Measurements from ENCODE around the gene SHISA6. TPM values are rescaled to one million over a fixed set of nuclear protein-coding genes. Genes with fewer than 3 reads are reported as not detected.

SHISA6 gene
- total RNA-seq, 1 donor from 2014 or later = not detected

DNA sequence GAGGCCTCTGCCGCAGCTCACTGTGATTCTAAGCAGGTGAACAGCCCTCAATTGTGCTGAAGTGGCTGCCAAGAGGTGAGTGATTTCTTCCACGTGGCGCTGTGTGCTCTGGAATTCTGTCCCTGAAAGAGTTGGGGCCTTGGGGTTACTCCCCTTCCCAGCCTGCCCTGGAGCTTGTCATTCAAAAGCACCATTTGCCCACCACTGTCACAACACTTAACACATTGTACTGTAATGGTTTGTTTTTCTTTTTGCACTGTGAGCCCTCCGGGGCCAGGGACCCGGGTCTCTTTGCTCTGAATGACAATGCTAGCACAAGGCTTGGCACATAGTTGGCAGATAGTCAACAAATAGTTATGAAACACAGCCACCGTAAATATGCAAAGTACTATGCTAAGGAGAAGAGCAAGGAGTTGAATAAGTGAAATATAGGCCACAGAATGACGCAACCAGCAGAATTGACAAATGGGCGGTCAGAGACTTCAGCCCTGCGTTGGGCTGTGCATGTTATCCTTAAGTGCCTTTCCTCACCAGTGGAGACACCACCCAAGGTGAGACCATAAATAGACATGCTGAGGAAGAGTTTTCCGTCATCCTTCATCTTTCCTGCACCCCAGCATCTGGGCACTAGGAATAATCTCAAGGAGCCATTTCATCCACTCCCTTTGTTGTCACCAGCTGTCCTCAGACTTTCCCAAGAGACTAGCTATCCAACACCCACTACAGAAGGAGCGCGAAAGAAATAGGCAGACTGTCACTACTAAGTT is 245.3 kb downstream of the SHISA6 start:
- Mint-ChIP-seq H3K27ac (ENCODE audit: unreplicated experiment) (no peak overlapping the region), H3K4me1 (ENCODE audit: unreplicated experiment) (no peaks in the 10 kb centered on the region), H3K36me3 (ENCODE audit: unreplicated experiment) (no peaks in the 10 kb centered on the region), H3K9me3 (ENCODE audit: unreplicated experiment) (peaks cover 21% of the 10 kb centered on the region), H3K4me3 (ENCODE audit: unreplicated experiment) (no peak overlapping the region), H3K27me3 (ENCODE audit: unreplicated experiment) (no peaks in the 10 kb centered on the region)
- no peak for TF ChIP-seq CTCF (IDR thresholded peaks at IDR 0.05)
- DNase-seq (ENCODE audit: extremely low spot score, unreplicated experiment) = peak; percentile 57

DNA sequence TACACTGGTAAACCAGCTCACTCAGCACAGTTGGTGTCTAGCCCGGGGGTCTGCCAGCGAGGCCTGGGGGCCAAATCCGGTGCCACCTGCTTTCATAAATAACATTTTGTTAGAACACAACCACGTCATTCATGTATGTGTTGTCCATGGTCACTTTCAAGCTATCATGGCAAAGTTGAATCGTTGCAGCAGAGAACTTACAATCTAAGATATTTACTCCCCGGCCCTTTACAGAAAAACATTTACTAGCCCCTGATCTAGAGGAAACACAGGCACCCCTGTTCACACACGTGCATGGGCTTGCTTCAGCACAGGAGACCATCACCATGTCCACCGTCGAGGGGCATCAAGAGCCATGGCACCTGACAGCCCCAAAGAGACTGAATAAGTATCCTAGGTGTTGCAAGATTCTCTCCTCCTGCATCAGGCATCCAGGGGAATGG is 245.9 kb downstream of the SHISA6 start:
- DNase-seq (ENCODE audit: extremely low spot score, unreplicated experiment) = peak; percentile 81
- Mint-ChIP-seq H3K4me3 (ENCODE audit: unreplicated experiment) (no peak overlapping the region), H3K27ac (ENCODE audit: unreplicated experiment) (no peak overlapping the region), H3K9me3 (ENCODE audit: unreplicated experiment) (peaks cover 21% of the 10 kb centered on the region), H3K36me3 (ENCODE audit: unreplicated experiment) (no peaks in the 10 kb centered on the region), H3K4me1 (ENCODE audit: unreplicated experiment) (no peaks in the 10 kb centered on the region), H3K27me3 (ENCODE audit: unreplicated experiment) (no peaks in the 10 kb centered on the region)
- no peak for TF ChIP-seq CTCF (IDR thresholded peaks at IDR 0.05)

DNA sequence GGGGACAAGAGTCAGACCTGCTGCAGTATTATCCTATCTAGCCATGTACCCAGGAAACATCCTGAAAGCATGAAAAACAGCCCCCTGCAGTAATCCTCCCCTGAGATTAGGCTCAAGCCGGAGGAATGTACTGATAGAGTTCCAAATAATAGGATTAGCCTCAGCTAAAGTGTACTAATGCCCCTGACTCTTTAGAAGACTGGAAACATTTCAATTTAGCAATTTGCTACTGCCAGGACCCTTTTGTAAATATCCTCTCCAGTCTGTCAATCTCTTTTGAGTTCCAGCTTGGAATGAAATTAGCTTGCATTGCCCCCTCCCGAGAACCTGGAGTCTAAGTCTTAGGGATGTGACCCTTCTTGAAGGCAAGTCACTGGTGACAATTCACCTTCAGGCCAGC is 246.5 kb downstream of the SHISA6 start:
- Mint-ChIP-seq H3K4me3 (ENCODE audit: unreplicated experiment) (no peak overlapping the region), H3K4me1 (ENCODE audit: unreplicated experiment) (no peaks in the 10 kb centered on the region), H3K9me3 (ENCODE audit: unreplicated experiment) (peaks cover 22% of the 10 kb centered on the region), H3K27ac (ENCODE audit: unreplicated experiment) (no peak overlapping the region), H3K36me3 (ENCODE audit: unreplicated experiment) (no peaks in the 10 kb centered on the region), H3K27me3 (ENCODE audit: unreplicated experiment) (no peaks in the 10 kb centered on the region)
- no peak for TF ChIP-seq CTCF (IDR thresholded peaks at IDR 0.05)
- DNase-seq (ENCODE audit: extremely low spot score, unreplicated experiment) = peak; percentile 11

GRCh38 chr17:11488407-11488806 is 247.4 kb downstream of the SHISA6 start:
- Mint-ChIP-seq H3K27ac (ENCODE audit: unreplicated experiment) (no peak overlapping the region), H3K4me3 (ENCODE audit: unreplicated experiment) (no peak overlapping the region), H3K9me3 (ENCODE audit: unreplicated experiment) (peaks cover 26% of the 10 kb centered on the region), H3K27me3 (ENCODE audit: unreplicated experiment) (no peaks in the 10 kb centered on the region), H3K36me3 (ENCODE audit: unreplicated experiment) (no peaks in the 10 kb centered on the region), H3K4me1 (ENCODE audit: unreplicated experiment) (no peaks in the 10 kb centered on the region)
- TF ChIP-seq CTCF (IDR thresholded peaks at IDR 0.05) = no peak
- peak; percentile 17 for DNase-seq (ENCODE audit: extremely low spot score, unreplicated experiment)

DNA sequence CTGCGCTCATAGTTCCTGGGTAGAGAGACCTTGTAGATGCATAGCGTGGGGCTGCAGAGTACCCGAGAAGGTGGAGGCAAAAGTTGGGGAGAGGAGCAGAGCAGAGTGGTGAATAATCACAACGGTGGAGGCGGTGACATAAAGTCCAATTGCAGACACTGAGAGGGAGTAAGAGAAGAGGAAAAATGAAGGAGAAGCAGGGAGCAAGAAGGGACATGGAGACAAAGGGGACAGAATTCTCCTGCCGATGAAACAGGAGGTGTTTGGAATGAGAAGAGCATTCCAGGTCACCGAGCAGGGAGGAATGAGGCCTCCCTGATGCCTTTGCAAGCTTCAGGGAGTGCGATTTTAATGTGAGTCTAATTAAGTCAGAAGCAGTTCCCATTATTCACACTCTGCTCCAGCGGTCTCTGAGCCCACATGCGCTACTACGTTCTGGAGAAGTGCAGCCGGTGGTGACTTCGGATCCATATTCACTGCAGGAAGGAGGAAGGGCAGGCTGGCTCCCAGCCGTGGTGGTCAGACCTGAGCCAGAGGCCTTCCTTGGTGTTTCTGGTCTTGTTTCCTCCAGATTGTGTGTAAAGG is 249.2 kb downstream of the SHISA6 start:
- no peaks in the 10 kb centered on the region for H3K27me3 Mint-ChIP-seq (ENCODE audit: unreplicated experiment)
- no peaks in the 10 kb centered on the region for H3K4me1 Mint-ChIP-seq (ENCODE audit: unreplicated experiment)
- H3K36me3 Mint-ChIP-seq (ENCODE audit: unreplicated experiment) = no peaks in the 10 kb centered on the region
- H3K4me3 Mint-ChIP-seq (ENCODE audit: unreplicated experiment) = no peak overlapping the region
- H3K27ac Mint-ChIP-seq (ENCODE audit: unreplicated experiment) = no peak overlapping the region
- DNase-seq (ENCODE audit: extremely low spot score, unreplicated experiment) = peak; percentile 64
- peaks cover 26% of the 10 kb centered on the region for H3K9me3 Mint-ChIP-seq (ENCODE audit: unreplicated experiment)
- no peak for TF ChIP-seq CTCF (IDR thresholded peaks at IDR 0.05)

Data from osteocyte (in vitro differentiated cells).